Muscle layer of colon (tissue), 2 donors: ENCODE measurements around the gene PLEKHH1.

Source experiments
- H3K27ac ChIP-seq: one replicate; pipeline ENCODE4 v1.7.0; 2013; ENCODE audit warnings: low read depth, mild to moderate bottlenecking, low read length, moderate library complexity
- H3K27me3 ChIP-seq, 2 donors: one replicate each; pipeline ENCODE4 v1.7.0; 2013; ENCODE audit warnings: low read length in 2 of 2, mild to moderate bottlenecking in 2 of 2; ENCODE audit not compliant: insufficient read depth in 2 of 2, control insufficient read depth in 1 of 2
- H3K36me3 ChIP-seq: one replicate; pipeline ENCODE4 v1.7.0; 2013; ENCODE audit warnings: mild to moderate bottlenecking, low read length; ENCODE audit not compliant: insufficient read depth
- H3K4me1 ChIP-seq: one replicate; pipeline ENCODE4 v1.7.0; 2013; ENCODE audit warnings: mild to moderate bottlenecking, low read length; ENCODE audit not compliant: insufficient read depth
- H3K4me3 ChIP-seq, 2 donors: one replicate each; pipeline ENCODE4 v1.7.0; 2013; ENCODE audit warnings: low read length in 2 of 2, low read depth in 1 of 2, mild to moderate bottlenecking in 1 of 2, moderate library complexity in 1 of 2
- H3K9ac ChIP-seq: one replicate; pipeline ENCODE4 v1.7.0; 2013; ENCODE audit warnings: low read length
- H3K9me3 ChIP-seq: one replicate; pipeline ENCODE4 v1.7.0; 2013; ENCODE audit warnings: mild to moderate bottlenecking, low read length
- donor health status: abdominal sarcoma.
- donor health status: Adenocarcinoma of cecum.

PLEKHH1 gene

DNA sequence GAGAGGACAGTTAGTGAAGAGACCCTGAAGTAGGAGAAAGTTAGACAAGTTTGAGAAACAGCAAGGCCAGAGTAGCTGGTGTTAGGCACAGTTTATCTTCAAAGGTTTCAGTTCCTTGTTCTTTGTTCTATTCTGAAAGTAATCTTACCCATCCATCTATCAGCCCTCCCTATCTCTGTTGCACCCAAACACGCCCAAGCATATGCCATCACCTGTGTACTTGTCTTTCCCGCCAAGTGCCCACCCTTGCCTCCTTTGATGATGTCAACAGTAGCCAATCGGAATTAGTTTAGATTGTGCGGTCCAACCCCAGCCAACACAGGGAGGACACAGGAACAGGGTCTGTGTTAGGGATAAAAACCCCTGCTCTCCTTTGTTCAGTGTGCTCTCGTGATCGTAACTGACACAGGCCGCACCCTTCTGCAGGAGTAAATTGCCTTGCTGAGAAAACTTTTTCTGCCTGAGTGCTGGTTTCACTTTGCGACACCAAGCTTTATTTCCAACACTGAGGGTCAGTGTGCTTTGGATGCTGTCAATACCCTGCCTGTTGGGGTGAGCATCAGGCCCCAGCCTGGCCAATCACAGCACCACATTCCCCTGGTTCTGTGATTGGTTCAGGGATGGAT is 39.9 kb upstream of the PLEKHH1 start:
- no peaks in the 10 kb centered on the region for H3K9me3 ChIP-seq
- H3K27me3 ChIP-seq: no peaks in the 10 kb centered on the region
- H3K27ac ChIP-seq: no peak overlapping the region
- H3K4me3 ChIP-seq: no peak overlapping the region
- no peak overlapping the region for H3K9ac ChIP-seq
- no peaks in the 10 kb centered on the region for H3K4me1 ChIP-seq
- H3K36me3 ChIP-seq: no peaks in the 10 kb centered on the region

DNA sequence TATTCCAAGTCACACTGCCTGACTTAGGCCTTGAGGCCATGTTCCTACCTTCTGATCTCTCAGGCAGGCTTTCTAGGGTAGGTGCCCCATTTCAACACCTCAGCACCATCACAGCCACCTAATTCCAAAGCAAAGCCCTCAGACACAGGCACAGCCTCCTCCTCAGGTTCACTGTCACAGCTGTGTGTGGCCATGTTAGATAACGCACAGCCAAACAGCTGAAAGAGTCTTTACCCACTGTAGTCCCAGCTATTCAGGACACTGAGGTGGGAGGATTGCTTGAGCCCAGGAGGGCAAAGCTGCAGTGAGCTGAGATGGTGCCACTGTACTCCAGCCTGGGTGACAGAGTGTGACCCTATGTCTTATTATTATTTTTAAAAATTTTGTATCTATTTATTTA is 37.3 kb upstream of the PLEKHH1 start:
- Histone ChIP-seq H3K4me3 (no peak overlapping the region), H3K27me3 (no peaks in the 10 kb centered on the region), H3K9ac (no peak overlapping the region), H3K4me1 (no peaks in the 10 kb centered on the region), H3K9me3 (no peaks in the 10 kb centered on the region), H3K27ac (no peak overlapping the region), H3K36me3 (no peaks in the 10 kb centered on the region)

DNA sequence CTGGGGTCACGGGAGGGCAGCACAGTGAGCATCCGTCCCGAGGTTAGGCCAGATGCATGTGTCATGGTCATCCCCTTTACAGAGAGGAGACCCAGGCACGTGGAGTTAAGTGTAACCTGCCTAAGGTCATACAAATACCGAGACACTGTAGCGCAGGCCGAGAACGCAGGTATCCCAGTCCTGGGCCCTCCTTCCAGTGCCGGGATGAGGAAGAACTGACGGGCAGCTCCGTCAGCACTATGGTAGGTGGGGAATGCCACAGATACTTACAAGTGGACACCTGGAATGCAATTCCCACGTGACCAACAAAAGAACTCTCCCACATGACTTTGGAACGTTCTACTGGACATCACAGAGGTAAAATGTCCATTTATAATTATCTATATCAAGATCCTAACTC is 35.9 kb upstream of the PLEKHH1 start:
- H3K27ac ChIP-seq: no peak overlapping the region
- H3K27me3 ChIP-seq: no peaks in the 10 kb centered on the region
- no peaks in the 10 kb centered on the region for H3K9me3 ChIP-seq
- no peak overlapping the region for H3K9ac ChIP-seq
- H3K4me1 ChIP-seq: no peaks in the 10 kb centered on the region
- H3K4me3 ChIP-seq: no peak overlapping the region
- H3K36me3 ChIP-seq: no peaks in the 10 kb centered on the region

DNA sequence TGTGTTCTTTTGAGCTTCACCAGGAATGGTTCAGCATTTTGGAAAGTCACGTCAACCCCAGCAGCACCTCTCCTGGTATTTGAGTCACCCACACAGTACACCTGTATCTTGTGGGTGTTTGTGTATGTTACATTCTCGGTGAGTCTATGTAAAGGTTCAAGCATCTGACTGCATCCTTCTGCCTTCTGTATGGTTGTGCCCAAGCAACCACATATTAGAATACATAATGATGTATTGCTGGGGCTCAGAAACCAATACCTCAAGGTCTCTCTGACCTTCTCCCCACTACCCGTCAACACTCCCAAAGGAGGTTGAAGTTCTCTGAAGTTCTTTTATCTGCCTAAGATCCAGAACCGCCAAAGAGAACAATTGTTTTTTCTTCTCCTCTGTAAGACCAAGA is 35.4 kb upstream of the PLEKHH1 start:
- H3K4me1 ChIP-seq: no peaks in the 10 kb centered on the region
- H3K9ac ChIP-seq: no peak overlapping the region
- H3K27me3 ChIP-seq: no peaks in the 10 kb centered on the region
- H3K9me3 ChIP-seq: no peaks in the 10 kb centered on the region
- H3K36me3 ChIP-seq: no peaks in the 10 kb centered on the region
- H3K27ac ChIP-seq: no peak overlapping the region
- H3K4me3 ChIP-seq: no peak overlapping the region

DNA sequence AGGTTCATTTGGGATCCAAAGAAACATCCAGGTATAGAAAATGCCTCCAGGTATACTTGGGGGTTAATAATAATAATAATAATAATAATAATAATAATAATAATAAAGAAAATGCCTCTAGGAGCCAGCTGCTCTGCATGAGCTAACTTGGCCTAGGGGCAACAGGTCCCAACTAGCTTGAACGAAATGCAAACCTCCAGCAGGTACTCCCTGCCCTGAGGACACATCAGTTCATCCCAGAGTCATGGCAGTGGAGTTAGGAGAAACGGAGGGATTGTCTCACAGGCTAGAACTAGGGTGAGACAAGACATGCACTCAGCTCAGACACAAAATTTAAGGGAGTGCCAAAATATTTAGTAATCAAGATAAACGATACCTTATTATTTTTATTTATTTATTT is 32.1 kb upstream of the PLEKHH1 start:
- H3K36me3 ChIP-seq: no peaks in the 10 kb centered on the region
- no peak overlapping the region for H3K27ac ChIP-seq
- no peaks in the 10 kb centered on the region for H3K9me3 ChIP-seq
- H3K27me3 ChIP-seq: no peaks in the 10 kb centered on the region
- H3K4me3 ChIP-seq: no peak overlapping the region
- H3K9ac ChIP-seq: no peak overlapping the region
- no peaks in the 10 kb centered on the region for H3K4me1 ChIP-seq

DNA sequence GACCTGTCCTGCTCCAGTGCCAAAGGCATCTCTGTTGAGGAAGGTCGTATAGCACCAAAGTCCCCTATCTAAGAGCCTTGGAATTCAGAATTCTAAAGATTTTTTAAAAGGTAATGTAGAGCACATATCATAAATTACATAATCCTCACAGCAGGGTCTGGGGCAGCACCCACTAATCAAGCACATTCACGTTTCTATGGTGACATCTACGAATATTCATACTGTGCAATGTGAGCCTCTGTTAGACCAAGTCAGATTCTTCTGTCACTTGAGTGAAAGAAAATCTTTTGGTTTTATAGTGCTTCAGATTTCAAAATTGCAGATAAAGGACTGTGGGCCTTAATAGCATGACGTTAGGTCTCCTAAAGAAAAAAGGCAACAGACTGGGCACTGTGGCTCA is 31.4 kb upstream of the PLEKHH1 start:
- Histone ChIP-seq H3K27me3 (no peaks in the 10 kb centered on the region), H3K9ac (no peak overlapping the region), H3K36me3 (no peaks in the 10 kb centered on the region), H3K27ac (no peak overlapping the region), H3K9me3 (no peaks in the 10 kb centered on the region), H3K4me1 (no peaks in the 10 kb centered on the region), H3K4me3 (no peak overlapping the region)

DNA sequence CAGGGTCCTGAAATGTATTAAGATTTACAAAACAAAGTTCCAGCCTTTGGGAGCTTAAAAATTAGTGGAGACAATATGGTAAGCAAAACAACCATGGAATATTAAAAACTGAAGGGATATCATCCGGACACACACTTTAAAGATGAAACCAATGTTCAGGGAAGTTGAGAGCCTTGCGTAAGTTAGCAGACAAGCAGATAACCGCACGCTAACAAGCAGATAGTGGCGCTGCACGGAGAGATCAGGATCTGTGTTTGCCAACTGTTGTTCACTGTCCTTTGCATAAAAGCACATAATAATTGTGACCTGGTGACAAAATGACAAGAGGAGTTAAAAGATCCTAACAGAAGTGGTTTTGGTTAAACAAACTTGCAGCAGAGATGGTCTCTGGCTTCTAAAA is 30.2 kb upstream of the PLEKHH1 start:
- H3K9ac ChIP-seq: no peak overlapping the region
- no peaks in the 10 kb centered on the region for H3K36me3 ChIP-seq
- no peak overlapping the region for H3K4me3 ChIP-seq
- H3K27ac ChIP-seq: no peak overlapping the region
- no peaks in the 10 kb centered on the region for H3K9me3 ChIP-seq
- H3K27me3 ChIP-seq: no peaks in the 10 kb centered on the region
- no peaks in the 10 kb centered on the region for H3K4me1 ChIP-seq

DNA sequence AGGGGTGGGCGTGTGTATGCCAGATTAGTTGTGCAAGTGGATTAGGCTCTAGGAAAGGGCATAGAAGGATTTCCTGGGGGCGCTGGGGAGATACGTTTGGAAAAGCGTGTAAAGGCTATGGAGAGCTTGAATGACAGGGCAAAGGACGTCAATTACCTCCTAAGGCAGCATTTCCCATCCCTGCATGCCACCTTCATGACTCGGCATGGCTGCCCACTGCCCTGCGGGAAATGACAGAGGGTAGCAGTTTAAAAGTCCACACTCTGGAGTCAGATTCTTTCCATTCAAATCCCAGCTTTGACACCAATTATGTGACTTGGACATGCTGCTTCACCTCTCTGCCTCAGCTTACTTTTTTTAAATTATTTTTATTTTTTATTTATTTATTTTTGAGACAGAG is 29.8 kb upstream of the PLEKHH1 start:
- Histone ChIP-seq H3K9me3 (no peaks in the 10 kb centered on the region), H3K27me3 (no peaks in the 10 kb centered on the region), H3K4me1 (no peaks in the 10 kb centered on the region), H3K9ac (no peak overlapping the region), H3K36me3 (no peaks in the 10 kb centered on the region), H3K27ac (no peak overlapping the region), H3K4me3 (no peak overlapping the region)

DNA sequence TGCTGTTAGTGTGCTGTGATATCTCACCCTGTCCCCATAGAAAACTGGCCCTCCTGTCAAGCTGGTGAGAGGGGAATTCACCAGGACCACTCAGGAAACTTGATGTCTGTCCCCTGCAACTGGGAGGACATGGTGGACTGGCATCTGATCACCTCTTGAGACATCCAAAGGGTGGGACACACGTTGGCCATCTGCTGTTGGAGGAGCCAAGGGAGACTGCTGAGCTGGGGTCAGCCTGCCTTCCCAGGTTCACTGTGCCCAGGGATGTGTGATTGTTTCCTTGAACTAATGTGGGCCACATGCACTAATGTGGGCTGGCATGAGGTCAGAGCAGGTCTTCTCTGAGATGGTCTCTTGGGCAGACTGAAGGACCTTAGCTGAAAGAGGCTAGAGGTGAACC is 27.8 kb upstream of the PLEKHH1 start:
- no peak overlapping the region for H3K4me3 ChIP-seq
- no peak overlapping the region for H3K9ac ChIP-seq
- H3K4me1 ChIP-seq: no peaks in the 10 kb centered on the region
- no peaks in the 10 kb centered on the region for H3K9me3 ChIP-seq
- H3K27me3 ChIP-seq: no peaks in the 10 kb centered on the region
- no peaks in the 10 kb centered on the region for H3K36me3 ChIP-seq
- no peak overlapping the region for H3K27ac ChIP-seq

DNA sequence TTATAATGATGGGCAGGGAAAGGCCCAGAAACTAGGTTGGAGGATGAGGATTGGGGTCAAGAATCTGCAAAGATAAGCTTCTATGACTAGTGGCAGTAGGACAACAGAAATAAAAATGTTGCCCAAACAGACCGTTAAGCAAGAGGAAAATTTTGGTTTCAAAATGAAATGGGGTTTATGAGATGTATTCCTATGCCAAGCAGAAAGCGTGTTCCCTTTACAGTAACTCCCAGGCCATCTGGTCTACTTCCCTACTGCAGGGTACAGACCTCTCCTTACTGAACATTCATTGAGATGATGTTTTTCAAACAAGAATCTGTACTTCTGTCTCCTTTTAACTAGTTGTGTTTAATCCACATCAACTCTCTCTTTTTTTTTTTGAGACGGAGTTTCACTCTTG is 24.1 kb upstream of the PLEKHH1 start:
- Histone ChIP-seq H3K9ac (no peak overlapping the region), H3K9me3 (no peaks in the 10 kb centered on the region)

DNA sequence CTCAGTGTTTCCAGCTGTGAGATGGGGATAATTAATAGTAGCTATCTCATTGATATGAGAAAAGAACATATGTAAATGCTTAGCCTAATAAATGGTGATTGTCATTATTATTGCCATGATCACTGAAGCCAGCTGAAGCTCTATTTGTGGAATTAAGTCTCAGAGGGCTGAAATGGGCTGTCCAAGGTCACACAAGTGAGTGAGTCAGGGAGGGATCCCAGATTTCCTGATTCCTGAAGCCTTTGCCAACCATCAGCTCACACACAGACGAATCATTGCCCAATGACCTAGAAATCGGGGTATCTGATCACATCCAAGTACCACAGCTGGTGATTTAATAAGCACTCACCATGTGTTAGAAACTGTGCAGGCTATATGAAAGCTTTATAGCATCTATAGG is 23.0 kb upstream of the PLEKHH1 start:
- H3K4me3 ChIP-seq: no peak overlapping the region

More for the DNA sequence above, 24.1 kb upstream of the PLEKHH1 start:
- Histone ChIP-seq H3K36me3 (no peaks in the 10 kb centered on the region), H3K27ac (no peak overlapping the region), H3K27me3 (no peaks in the 10 kb centered on the region), H3K4me3 (no peak overlapping the region), H3K4me1 (peaks cover 3% of the 10 kb centered on the region)

DNA sequence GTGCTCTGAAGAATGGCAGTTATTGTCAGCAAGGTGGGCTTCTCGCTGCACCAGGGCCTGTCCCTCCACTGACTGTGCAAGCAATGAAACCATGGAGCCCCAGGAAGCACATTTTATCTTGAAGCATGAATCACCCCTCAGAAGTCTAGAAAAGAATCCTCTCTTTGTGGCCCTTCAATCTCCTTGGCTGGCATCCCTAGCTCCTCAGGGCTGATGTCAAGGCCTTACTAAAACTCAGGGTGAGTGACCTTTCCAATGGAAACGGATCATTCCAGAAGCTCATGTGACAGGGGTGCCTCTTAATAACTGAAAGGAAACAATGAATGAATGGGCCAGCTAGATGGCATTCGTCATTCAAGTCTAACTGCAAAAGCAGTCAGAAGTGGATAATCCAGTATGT is 22.3 kb upstream of the PLEKHH1 start:
- Histone ChIP-seq H3K27ac (no peak overlapping the region), H3K27me3 (no peaks in the 10 kb centered on the region), H3K9me3 (no peaks in the 10 kb centered on the region), H3K4me3 (no peak overlapping the region), H3K36me3 (no peaks in the 10 kb centered on the region), H3K9ac (no peak overlapping the region), H3K4me1 (peaks cover 13% of the 10 kb centered on the region)

More for the DNA sequence above, 23.0 kb upstream of the PLEKHH1 start:
- Histone ChIP-seq H3K4me1 (peaks cover 9% of the 10 kb centered on the region), H3K9me3 (no peaks in the 10 kb centered on the region), H3K27ac (no peak overlapping the region), H3K9ac (no peak overlapping the region), H3K27me3 (no peaks in the 10 kb centered on the region), H3K36me3 (no peaks in the 10 kb centered on the region)
